HG02571 (cell line): ENCODE results near the gene PEX5L.

Source experiments
- ATAC-seq: cut with Tn5 transposase; IDR thresholded peaks from one replicate; pipeline ENCODE4 v1.9.1; 2021; ENCODE audit warnings: mild to moderate bottlenecking, moderate library complexity; ENCODE audit not compliant: unreplicated experiment

The PEX5L gene

DNA sequence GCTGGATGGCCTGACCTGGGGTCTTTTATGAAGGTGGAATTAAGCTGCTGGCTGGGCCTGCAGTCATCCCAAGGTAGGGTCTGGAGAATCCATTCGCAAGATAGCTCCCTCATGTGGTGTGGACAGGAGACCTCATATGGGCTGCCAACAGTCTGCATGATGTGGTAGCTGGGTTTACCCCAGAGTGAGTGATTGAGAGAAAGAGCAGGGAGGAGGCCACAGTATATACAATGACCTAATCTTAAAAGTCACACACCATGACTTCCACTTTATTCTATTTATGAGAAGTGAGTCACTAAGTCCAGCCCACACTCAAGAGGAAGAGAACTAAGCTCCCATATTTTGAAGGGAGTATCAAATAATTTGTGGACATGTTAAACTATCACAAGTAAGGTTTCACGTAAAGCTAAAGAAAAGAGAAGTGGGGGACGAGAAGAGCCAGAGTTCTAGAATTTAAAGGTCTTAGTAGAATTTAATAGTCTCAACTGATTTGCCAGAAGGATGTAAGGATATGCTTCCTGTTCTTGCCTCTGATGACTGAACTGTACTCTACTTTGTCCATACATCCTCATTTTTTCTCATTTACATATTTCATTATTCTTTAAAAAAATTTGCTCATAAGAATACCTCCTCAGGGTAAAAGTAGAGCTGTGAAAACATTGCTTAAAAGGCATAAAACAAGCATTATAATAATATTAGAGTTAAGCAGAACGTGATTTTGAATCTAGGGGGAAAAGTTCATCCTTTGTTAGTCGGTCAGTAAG is 184.4 kb downstream of the PEX5L start:
- ATAC-seq = peak; percentile 69

DNA sequence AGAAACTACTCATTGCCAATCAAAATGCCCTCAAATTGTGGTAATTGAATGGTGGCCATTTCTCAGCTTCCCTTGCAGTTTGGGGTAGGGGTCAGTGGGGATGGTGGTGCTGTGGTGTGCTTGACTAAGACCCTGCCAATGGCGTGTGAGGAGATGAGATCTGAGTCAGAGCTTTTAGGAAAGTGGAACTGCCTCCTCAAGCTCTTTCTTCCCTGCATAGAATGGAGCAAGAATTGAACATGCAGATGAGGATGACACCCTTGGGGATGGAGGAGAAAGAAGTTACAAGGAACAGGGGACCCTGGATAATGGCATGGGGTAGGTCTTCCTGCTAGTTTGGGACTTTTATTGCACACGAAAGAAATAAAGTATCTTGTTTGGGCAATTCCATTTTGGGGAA is 188.0 kb downstream of the PEX5L start:
- ATAC-seq = no peak

DNA sequence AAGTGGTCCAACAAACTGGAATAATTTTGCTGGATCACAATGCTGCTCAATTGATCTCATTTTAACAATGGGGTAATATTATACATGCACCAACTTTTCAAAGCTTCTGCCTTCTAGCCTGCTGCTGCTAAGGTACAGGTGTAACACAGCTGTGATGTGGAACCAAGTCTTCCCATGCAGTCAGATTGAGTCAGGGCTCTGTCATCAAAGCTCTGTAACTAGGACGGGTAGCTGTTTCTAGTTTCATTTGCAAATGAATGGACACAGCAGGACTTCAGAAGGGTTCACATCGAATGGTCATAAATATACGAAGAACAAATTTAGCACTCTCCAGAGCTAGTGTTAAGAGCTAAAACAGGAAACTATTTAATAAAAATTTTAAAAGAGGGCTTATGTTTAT is 194.7 kb downstream of the PEX5L start:
- ATAC-seq = no peak

DNA sequence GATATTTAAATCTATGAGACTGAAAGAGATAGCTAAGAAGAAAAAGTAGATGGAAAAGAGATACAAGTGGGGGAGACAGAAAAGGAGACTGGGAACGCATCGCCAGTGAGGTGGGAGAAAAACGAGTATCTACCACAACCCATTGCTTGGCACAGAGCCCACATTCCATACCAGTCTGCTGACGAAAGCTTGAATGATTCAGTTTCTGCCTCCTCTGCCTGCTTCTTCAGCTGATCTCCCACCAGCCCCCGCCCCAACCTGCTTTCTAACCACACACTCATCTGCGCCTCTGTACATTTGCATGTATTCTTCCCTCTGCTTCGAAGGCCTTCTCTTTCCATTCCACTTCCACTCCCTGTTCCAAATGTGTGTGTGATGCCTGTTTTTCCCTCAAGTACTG is 195.8 kb downstream of the PEX5L start:
- no peak for ATAC-seq

DNA sequence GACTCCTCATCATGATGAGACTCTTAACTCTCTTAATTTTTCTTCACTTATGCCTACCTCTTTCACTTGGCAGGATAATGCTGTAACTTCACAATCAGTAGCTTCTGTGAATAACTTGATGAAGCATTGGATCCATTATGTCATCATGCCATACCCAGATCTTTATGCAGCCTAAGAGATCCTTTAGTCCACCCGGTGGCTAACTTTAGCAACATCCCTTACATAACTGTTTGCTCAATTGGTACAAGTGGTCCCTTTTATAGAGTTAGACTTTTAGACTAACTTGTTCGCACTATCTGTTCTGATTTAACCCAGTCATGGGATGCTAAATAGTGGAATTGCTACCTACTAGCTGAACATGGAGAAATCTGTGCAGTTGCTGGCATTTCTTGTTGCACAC is 199.4 kb downstream of the PEX5L start:
- ATAC-seq = no peak

DNA sequence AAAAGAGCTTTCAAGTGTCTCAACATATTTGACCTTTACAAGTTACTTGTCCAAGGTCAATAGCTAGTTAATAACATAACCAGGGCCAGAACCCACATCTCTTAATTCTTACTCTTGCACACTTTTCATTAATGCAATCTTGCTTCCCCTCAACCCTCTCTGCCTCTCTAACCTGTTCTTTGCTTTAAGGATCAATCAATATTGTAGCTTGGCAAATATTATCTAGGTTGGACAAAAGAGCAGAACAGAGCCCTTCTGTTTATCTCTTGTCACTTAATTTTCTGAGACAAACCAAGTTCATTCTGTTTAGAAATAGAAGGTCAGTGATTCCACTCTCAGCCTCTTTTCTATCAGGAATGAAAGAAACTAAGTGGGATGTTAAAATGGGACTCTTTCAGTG is 203.4 kb downstream of the PEX5L start:
- ATAC-seq = no peak

DNA sequence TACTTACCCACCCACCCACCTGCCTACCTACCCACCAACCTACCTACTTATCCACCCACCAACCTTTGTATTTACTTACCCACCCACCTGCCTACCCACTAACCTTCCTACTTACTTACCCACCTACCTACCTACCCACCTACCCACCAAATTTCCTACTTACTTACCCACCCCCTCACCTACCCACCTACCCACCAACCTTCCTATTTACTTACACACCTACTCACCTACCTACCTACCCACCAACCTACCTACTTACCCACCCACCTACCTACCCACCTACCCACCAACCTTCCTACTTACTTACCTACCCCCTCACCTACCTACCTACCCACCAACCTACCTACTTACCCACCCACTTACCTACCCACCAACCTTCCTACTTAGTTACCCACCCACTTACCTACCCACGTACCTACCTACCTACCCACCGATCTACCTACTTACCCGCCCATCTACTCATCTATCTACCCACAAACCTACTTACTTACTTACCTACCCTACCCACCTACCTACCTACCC is 204.3 kb downstream of the PEX5L start:
- no peak for ATAC-seq

DNA sequence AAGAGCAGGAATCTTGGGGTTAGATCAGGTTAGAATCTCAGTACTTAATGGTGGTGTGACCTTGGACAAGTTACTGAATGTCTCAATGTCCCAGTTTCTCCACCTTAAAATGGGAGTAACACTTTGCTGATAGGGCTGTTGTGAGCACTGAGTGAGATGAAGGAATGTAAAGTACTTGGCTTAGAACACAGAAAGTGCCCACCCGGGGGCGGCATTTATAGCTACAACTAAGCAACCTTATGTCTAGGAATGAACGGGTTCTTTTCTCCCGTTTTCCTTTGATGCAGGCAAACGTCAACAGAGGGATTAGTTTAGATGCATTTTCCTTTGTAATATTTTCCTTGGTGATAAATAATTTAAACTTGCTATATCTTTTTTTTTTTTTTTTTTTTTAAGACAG is 207.3 kb downstream of the PEX5L start:
- no peak for ATAC-seq

DNA sequence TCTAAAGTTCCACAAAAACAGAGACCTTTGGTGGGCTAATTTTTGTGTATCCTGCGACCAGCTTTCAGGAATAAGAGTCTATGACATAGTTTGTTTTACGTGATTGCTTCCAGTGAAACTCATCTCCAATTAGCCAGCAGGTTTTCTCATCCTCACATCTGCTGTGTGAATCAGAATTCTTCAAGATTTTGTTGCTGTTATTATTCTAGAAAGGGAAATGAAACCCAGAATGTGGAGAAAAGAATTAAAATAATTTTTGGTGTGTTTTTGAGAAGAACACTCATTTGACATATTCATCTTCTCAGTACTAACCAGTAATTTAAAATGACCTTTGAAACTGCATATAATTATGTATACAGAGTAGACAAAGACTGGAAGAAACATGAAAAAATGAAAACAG is 208.0 kb downstream of the PEX5L start:
- ATAC-seq = no peak

DNA sequence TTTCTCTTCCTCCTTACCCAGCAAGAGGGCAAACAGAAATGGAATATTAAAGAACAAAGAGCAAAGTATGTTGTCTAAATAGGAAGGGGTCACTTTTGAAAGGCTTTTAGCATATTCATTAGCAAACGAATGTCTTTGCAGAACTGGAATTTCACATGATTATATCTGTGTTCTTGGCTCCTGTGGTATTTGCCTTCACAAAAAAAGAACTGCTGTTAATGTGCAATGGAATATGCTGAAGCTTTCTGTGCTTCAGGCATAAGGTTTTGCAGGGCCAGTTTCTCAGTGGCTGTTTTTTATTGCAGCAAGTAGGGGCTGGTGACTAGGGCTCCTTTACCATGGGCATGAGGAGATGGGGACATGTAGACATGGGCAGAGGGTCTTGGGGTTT is 210.5 kb downstream of the PEX5L start:
- ATAC-seq = no peak

DNA sequence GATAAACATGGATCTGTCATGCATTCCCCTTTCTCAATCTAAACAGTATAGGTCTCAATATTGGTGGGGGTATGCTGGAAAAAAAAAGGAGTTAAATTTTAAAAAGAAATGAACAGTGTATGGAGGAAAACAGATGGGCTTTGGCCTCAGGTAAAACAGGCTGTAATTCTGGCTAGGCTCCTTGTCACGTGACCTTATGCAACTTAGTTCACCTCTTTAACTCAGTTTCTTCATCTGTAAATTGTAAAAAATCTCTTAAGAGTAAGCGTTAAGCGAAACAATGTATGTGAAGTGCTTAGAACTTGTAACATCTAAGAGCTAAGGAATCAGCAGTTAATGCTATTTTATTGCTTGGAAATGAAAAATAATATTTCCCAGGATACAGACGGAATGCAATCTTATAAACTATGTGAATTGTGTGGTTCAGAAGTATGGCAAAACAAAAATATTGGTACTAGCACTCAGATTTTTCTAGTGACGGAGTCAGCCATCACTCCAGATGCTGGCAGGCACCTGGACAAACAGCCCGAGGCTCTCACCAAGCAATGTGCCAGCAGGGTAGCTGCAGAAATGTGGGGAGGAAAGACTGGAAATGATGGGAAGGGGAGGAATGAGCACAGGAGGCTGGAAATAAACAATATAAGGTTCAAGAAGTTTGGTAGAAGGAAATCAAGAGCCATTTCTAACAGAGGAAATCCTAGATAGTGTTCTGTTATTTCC is 211.1 kb downstream of the PEX5L start:
- ATAC-seq = no peak

DNA sequence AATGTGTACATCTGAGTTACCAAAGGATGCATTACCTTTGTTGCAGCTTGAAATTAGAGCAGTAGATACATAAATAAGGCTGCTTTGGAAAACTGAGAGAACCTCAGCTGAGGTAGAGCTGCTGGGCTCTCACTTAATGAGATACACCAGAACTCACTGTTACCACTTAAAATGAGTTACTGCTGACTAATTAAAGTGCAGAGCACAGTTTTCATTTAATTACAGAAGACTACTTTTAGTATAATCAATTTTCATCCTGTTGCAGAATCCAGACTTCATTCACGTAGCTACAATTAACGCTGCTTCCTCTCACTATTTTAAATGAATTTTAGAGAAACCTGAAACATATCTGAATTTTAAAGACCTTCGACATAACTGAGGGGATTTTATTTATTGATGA is 214.4 kb downstream of the PEX5L start:
- no peak for ATAC-seq

DNA sequence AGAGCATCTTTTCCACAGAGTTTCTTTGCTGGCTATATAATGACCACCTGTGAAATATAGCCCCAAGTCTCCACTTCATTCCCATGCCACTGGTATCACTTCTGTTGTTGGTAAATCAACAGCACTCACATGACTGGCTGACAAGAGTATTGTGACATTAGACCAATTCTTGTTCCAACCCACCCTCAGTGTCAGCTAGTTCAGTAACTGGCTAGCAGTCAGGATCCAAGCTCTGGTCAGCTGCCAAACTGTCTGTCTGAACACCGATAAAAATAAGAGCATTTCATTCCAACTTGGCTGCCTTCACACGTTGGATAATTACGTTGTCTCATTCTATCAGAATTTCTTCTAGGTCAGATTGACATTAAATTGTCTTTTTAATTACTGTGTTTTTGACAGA is 217.4 kb downstream of the PEX5L start:
- ATAC-seq = no peak

DNA sequence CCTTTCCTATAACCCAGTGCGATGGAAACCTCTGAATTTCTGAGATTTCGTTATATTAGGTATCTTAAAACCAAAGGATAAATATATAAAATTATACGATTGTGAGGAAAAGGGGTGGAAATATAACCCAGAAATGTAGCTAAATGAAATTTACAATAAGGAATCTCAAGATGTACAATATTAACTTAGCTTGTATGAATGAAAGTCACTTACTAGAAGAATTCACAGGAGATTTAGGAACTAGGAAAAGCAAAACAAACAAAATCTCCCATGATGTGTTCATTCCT is 224.7 kb downstream of the PEX5L start:
- ATAC-seq = no peak

DNA sequence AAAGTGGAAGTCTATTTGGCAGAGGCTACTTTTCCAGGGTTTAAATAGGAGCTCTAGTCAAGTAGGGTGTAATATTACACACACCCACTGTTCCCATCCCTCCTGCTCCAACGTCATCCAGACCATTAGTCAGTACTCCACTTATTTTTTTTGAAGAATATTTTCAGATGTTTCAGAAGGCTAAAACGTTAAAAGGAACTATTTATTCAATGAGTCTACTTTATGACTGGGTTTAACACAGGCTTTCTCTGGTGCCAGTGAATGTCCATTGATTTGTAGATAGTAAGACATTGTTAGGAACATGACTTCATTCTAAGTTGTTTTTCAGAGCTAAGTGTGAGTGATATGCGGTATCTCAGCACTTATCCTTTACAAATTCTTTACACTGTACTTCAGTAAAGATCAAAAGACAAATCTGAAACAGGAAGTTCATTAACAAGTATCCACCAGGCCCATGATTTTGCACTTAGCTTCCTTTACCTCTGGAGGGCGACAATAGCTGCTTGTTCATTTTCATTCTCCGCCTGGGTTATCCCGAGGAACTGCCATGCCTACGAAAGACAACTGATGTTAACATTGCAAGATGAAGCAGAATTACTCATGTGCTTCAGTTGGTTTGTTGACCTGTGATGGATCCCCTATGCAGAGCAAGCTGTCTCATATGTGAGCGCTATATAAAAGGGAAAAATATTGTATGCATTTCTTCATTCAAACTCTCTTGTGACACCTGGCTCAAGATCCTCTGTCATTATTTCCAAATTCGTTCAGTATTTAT is 225.2 kb downstream of the PEX5L start:
- peak; percentile 83 for ATAC-seq

DNA sequence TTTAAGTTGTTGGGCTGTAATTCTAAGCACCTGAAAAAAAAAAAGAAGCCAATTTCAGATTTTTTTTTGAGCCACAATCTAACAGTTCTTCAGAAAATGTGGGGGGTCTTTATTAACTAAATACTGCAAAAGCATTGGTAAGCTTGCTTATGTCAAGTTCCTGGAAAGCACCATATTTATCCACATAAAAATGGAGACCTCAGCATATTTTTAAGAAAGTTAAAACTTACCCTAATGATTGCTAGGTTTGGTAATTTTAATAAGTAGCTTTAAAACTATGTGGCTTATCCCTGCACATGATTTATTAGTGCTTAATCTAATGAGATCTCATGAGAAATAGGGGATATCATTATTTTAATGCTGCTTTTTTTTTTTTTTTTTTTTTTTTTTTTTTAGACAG is 227.1 kb downstream of the PEX5L start:
- no peak for ATAC-seq

DNA sequence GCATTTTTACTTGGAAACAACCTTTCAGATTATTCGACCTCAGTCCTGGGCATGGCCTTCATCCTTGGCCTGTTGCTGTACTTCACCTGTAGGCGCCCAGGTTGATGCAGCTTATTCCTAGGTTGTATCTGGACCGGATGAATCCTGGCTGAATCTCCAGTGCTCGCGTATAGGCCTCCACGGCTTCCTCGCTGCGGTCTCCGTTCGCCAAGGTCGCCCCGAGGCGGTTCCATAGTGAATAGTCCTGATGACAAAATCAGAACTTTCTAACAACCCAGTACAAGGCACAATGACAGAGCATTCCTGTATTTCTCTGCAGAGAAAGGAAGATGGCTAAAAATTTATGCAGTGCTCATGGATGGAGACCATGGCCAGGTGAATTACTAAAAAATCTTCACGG is 229.1 kb downstream of the PEX5L start:
- ATAC-seq = no peak

DNA sequence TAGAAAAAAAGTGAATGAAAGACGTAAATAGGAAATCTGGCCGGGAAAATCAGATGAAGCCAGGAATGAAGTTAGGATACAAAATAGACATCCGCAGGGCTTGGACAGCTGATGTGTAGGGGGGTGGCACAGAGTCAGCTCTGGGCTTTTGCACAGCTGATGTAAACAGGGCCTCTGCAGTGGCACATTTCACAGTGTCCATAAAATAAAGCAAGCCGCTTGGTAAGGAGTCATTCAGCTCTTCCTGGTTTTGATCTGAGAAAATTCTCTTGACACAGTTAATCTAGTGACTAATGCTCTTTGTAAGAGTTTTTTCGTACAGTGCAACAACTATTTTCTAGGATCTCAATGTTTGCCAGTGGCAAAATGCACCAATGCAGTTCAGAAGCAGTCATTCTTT is 230.6 kb downstream of the PEX5L start:
- no peak for ATAC-seq

DNA sequence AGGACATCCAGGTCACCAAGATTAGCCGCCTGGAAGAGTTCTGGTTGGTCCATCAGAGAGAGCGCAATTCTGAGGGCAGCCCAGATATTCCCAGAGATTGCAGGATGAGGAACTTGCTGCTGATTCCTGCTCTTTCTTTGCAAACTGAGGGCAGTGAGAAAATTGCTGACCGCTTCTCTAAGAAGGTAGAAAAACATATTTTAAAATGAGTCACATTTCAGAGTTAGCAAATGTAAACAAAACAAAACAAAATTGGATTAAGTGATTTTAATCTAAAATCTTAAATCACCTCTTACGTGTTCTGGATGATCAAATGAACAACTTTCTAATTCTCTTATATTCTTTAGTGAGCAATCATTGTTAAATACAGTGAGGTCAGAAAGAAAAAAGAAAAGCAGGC is 234.9 kb downstream of the PEX5L start:
- no peak for ATAC-seq

DNA sequence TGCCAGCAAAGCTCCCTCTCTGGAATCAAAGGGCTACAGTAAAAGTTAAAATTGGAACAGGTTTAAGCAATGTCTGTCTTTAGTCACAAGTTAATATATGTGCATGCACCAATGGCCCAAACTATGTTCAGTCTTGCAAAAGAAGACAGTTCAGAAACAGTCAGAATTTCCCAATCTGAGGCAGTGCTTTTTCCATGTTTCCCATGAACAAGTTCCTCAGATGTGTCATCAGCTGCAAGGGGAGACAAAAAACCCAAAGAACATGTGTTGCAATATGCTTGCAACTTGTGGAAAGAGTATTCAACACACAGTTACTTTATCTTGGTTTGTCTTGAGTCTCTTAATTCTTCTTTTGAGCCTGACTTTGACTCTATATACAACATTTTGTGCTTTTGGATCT is 235.5 kb downstream of the PEX5L start:
- ATAC-seq = no peak

DNA sequence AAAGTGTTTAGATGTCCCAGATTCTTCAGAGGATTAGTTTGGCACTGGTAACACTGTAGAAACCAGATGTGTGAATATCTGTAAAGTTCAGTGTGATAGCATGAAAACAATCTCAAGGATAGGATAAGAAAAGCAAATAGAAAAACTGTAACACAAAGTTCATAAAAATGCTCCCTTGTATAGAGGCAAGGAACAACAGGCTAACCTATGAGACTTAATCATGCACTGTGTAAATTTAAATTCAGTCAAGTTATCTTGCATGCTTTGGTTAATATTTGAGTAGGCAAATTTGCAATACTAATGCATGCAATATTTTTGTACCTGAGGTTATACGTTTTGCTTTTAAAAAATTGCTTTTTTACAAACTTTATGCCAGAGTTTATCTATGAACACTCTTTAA is 239.5 kb downstream of the PEX5L start:
- no peak for ATAC-seq

DNA sequence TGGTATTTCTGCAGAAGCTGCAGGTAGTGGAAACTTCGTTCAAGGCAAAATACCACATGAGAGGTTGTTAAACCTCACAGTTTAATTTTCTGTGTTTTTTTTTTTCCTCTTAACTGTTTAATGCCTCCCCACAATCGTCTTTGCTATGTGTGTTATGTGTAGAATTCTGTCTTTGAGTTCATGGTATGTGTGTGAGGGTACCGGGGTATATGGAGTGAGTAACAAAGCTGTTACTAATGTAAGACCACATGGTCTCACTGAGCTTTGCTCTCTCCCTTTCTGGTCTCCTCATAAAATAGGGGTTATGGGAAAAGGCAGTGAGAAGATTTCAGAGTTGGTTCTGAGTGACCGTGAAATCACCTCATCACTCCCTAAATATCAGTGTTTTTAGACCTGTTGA is 240.3 kb downstream of the PEX5L start:
- no peak for ATAC-seq
